Chondrocyte (in vitro differentiated cells): ENCODE data around the gene UNG. TPM values are rescaled to one million over a fixed set of nuclear protein-coding genes. Genes with fewer than 3 reads are reported as not detected.

Experiments used
- DNase-seq: peaks from one replicate; pipeline ENCODE4 v3.0.0; 2021; ENCODE audit warnings: mixed read lengths, low spot score
- H3K27ac Mint-ChIP-seq: one replicate; pipeline ENCODE4 v1.8.0; 2021; ENCODE audit warnings: mild to moderate bottlenecking, moderate library complexity, mixed read lengths; ENCODE audit not compliant: unreplicated experiment
- H3K27me3 Mint-ChIP-seq: 2 replicates; pipeline ENCODE4 v1.8.0; 2021; ENCODE audit warnings: low read depth, mixed read lengths
- H3K36me3 Mint-ChIP-seq: 2 replicates; pipeline ENCODE4 v1.8.0; 2021; ENCODE audit warnings: low read depth, mixed read lengths
- H3K4me1 Mint-ChIP-seq: 2 replicates; pipeline ENCODE4 v1.8.0; 2021; ENCODE audit warnings: low read depth, mild to moderate bottlenecking, mixed read lengths
- H3K4me3 Mint-ChIP-seq: one replicate; pipeline ENCODE4 v1.8.0; 2021; ENCODE audit warnings: mild to moderate bottlenecking, moderate library complexity, mixed read lengths; ENCODE audit not compliant: unreplicated experiment
- H3K9me3 Mint-ChIP-seq: 2 replicates; pipeline ENCODE4 v1.8.0; 2021; ENCODE audit warnings: low read depth, mixed read lengths
- CTCF ChIP-seq: fragments of 200-600 bp; sonication (generic); IDR thresholded peaks from 2 replicates; pipeline ENCODE4 v1.5.0; 2021; ENCODE audit warnings: antibody characterized with exemption, mild to moderate bottlenecking, moderate library complexity
- total RNA-seq: library from RNA; stranded (reverse); gene quantifications from 3 replicates; pipeline ENCODE4 v1.2.1, GENCODE V29; 2021

Gene UNG
- total RNA-seq, 1 donor from 2014 or later = 13.6 TPM

GRCh38 chr12:109082751-109083150 lies 14.6 kb upstream of the UNG start:
- no peak overlapping the region for H3K4me3 Mint-ChIP-seq
- H3K27ac Mint-ChIP-seq = no peak overlapping the region
- H3K4me1 Mint-ChIP-seq = no peaks in the 10 kb centered on the region
- no peaks in the 10 kb centered on the region for H3K27me3 Mint-ChIP-seq
- peaks cover 8% of the 10 kb centered on the region for H3K9me3 Mint-ChIP-seq
- peaks cover 42% of the 10 kb centered on the region for H3K36me3 Mint-ChIP-seq
- TF ChIP-seq CTCF = no peak
- no peak for DNase-seq

DNA sequence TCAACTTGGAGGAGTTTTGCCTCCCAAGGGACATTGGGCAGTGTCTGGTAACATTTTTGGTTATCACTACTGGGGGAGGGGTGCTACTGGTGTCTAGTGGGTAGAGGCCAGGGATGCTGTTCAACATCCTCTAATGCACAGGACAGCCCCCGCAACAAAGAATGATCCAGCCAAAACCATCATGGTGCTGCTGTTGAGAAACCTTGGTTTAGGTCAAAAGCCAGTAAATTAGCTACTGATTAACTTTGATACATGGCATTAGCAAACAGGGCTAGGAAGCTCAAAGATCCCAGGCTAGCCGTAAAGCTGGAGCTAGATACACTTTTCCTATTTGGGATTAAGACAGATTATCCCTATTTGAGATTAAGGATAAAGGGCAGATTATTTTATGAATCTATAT lies 13.0 kb upstream of the UNG start:
- TF ChIP-seq CTCF = no peak
- Mint-ChIP-seq H3K9me3 (peaks cover 2% of the 10 kb centered on the region), H3K4me1 (peaks cover 6% of the 10 kb centered on the region)

GRCh38 chr12:109085590-109085989 lies 11.8 kb upstream of the UNG start:
- Mint-ChIP-seq H3K9me3 (no peaks in the 10 kb centered on the region), H3K4me1 (peaks cover 7% of the 10 kb centered on the region)
- TF ChIP-seq CTCF = no peak

More for the DNA sequence above, 13.0 kb upstream of the UNG start:
- H3K27ac Mint-ChIP-seq = no peak overlapping the region
- DNase-seq = no peak
- no peak overlapping the region for H3K4me3 Mint-ChIP-seq
- H3K27me3 Mint-ChIP-seq = no peaks in the 10 kb centered on the region
- H3K36me3 Mint-ChIP-seq = peaks cover 37% of the 10 kb centered on the region

DNA sequence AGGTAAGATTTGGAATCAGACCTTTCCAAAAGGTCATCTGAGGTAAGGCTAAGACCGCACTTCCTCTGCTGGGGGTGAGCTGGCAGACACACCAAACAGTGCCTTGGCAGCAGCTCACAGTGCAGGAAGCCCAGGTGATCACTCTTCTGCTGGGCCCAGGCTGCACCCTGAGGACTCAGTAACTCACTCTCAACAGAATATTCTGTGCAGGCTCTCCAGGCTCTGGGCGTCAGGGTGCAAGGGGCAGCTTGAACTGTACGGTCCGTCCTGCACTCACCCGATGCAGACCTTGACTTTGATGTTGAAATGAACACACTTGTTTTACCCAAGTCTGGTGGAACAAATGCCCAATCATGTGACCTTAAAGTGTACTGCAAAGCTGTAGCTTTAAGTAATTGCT lies 10.1 kb upstream of the UNG start:
- Mint-ChIP-seq H3K4me3 (no peak overlapping the region), H3K4me1 (peaks cover 20% of the 10 kb centered on the region), H3K27ac (no peak overlapping the region), H3K36me3 (peaks cover 22% of the 10 kb centered on the region), H3K9me3 (no peaks in the 10 kb centered on the region), H3K27me3 (no peaks in the 10 kb centered on the region)
- TF ChIP-seq CTCF = no peak
- DNase-seq = no peak

More at GRCh38 chr12:109085590-109085989, 11.8 kb upstream of the UNG start:
- Mint-ChIP-seq H3K4me3 (no peak overlapping the region), H3K27me3 (no peaks in the 10 kb centered on the region), H3K27ac (no peak overlapping the region), H3K36me3 (peaks cover 31% of the 10 kb centered on the region)
- no peak for DNase-seq

DNA sequence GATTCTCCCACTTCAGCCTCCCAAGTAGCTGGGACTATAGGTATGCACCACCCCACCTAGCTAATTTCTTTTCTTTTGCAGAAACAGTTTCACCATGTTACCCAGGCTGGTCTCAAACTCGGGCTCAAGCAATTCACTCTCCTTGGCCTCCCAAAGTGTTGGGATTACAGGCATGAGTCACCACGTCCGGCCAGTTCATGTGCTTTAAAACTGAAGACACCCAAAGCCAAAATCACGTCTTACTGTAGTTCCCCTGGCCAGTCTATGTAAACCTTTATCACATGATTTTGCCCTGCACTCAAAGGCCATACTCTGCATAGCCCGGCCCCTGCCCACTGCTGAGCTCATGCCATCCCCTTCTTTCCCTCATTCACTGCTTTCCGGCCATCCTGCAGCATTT lies 8.6 kb upstream of the UNG start:
- Mint-ChIP-seq H3K36me3 (peaks cover 10% of the 10 kb centered on the region), H3K4me3 (no peak overlapping the region), H3K9me3 (no peaks in the 10 kb centered on the region), H3K27me3 (no peaks in the 10 kb centered on the region), H3K27ac (peak overlapping the region; percentile 50), H3K4me1 (peaks cover 33% of the 10 kb centered on the region)
- TF ChIP-seq CTCF = no peak
- no peak for DNase-seq
